ELR (cell line): Measurements from ENCODE around the gene C11orf24.
A peak's percentile ranks its signal among the peaks of the same experiment; 100 is the strongest.
"Not testable (repeated sequence)": the region's sequence is repeated elsewhere in the genome, so short reads cannot be mapped to it uniquely, and the experiment has no call there.

ENCODE experiments used
- DNase-seq: peaks from one replicate; pipeline ENCODE4 v3.0.0-alpha.2; 2015; ENCODE audit warnings: low read depth

Gene C11orf24

DNA sequence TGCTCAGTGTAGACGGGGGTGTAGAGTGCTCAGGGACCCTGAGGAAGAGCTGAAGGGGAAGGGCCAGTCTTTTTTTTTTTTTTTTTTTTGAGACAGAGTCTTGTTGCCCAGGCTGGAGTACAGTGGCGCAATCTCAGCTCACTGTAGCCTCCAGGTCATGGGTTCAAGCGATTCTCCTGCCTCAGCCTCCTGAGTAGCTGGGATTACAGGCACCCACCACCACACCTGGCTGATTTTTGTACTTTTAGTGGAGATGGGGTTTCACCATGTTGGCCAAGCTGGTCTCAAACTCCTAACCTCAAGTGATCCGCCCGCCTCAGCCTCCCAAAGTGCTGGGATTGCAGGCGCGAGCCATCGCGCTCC lies 27.7 kb upstream of the C11orf24 start:
- not testable (repeated sequence) for DNase-seq

DNA sequence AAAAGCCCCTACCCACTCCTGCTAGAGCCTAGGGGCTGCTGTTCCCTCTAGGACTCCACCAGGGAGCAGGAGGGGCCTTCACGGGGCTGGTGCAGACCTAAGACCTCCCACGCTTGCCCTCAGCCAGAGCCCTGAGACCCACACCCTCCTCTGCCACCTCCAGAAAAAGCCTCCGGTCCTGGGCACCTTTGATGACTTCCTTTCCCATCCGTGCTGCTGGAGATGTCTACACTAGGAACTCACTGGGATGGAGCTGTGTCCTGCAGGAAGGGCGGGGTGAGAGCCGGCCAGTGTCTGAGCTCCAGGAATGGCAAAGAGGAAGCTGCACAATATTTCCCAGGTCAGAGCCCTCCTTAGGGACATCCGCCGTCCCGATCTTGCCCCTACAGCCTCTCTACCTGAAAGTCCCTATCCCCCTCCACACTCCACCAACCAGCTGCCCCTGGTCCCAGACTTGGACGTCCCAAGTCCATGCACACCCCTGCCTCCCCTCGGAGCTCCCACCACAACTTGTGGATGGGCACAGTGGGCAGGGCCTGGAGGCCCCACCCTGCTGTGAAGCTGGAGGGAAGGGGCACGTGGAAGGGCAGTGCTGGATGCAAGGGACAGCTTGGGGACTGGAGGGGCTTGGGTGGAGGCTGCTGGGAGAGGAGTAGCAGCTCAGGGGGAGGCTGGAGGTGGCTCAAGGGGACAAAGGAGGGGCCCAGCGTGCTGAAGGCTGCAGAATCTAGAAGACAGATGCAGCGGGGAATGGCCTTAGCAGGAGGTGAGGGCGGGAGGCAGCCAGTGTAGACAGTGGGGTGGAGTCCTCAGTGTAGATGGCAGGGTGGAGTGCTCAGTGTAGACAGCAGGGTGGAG lies 27.1 kb upstream of the C11orf24 start:
- DNase-seq: no peak

DNA sequence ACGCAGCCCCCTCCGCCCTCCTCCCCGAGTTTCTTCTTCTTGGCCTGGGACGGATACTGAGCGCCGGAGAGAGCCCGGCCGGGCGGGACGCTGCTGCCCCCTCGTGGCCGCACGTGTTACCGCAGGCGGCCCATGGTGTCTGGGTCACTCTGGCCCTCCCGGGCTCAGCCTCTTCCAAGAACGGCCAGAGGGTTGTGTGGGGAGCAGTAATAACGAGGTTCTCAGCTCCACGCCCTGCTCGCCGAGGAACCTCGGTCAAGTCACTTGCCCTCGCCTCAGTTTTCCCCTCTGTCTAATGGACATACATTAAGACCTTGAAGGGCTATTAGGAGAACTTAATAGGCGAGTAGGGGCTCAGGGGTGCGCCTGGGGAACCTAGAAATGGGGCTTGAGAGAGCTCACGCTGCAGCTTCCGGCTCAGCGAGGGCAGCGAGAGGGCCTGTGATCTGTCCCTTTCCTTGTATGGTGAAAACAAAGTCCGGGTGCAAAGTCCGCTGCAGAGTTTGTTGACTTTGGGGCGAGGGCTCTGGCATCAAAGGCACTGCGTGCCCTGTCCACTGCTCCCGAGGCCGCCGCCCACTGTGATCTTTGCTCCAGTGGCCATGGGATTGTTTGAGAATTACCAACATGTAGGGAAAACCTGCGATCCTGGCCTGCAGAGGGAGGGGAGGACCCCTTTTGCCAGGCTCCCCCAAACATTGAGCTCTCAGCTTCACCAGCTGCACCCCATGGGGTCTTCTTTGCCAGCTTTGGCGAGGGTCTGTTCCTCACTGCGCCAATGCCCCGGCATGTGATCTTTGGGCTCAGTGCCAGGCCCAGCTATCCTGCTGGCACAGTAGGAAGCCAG lies 26.3 kb upstream of the C11orf24 start:
- peak; percentile 73 for DNase-seq

DNA sequence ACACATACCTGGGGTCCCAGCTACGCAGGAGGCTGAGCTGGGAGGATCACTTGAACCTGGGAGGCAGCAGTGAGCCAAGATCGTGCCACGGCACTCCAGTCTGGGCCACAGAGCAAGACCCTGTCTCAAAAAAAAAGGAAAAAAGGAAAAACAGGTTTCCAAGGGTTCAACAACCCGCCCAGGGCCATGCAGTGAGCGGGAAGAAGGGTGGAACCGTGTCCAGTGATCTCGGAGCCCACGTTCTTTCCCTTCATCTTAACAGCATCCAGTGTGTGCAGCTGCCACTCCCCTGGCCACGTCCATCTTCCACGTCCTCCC lies 25.7 kb upstream of the C11orf24 start:
- no peak for DNase-seq

DNA sequence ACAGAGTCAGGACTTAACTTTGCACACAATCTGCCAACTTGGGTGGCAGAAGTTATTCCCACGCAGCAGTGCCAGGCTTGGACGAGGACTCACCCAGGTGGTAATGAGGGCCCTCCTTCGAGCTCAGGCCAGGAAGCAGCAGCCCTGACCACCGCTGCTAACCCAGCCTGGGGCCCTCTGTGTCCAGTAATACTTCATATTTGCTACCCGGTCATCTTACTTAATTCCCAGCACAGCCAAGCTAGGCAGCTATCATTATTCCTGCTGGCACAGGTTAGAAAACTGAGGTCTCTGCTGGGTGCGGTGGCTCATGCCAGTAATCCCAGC lies 25.2 kb upstream of the C11orf24 start:
- no peak for DNase-seq

DNA sequence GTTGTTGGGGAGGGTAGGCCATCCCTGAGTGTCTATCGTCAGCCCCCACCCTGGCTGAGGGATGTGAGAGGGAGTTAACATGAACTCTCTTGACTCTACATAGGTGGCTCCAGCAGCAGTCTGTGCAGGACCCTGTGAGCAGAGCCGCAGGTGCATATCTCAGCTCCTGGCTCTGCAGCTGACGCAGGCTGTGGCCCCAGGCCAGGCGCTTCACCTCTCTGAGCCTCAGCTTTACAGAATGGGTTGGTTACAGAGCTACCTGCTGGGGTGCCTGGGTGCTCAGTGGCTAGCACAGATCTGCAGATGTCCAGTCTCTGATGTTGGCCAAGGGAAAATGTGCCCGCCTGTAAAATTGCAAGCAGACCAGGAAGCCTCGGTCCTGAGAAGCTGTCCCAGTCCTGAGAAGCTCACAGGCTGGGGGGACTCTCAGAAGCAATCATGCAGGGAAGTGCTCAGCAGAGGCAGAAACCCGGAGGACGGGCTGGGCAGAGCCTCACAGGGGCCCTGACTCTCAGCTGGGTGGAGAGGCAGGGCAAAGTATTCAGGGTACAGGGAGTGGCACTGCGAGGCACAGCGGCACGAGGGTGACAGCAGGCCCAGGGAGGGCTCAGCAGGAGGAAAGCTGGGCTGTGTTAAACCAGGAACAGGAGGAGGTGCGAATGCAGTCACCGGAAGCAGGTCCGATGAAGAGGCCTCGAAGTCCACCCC lies 24.7 kb upstream of the C11orf24 start:
- DNase-seq: no peak

DNA sequence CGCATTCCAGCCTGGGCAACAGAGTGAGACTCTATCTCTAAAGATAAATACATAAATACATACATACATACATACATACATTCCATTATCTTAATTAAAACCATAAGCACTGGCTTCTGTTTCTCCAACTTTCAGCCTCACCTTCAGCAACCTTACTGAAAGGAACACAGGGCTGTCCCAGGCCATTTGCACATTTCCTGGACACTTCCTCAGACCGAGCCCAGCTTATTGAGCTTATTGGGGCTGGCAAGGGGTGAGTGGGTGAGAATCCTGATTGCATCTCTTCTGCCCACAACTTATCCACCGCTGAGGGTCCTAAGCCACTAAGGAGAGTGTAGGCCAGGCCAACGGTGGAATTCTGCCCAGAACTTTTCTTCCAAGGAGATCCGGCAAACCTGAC lies 24.2 kb upstream of the C11orf24 start:
- DNase-seq: no peak

DNA sequence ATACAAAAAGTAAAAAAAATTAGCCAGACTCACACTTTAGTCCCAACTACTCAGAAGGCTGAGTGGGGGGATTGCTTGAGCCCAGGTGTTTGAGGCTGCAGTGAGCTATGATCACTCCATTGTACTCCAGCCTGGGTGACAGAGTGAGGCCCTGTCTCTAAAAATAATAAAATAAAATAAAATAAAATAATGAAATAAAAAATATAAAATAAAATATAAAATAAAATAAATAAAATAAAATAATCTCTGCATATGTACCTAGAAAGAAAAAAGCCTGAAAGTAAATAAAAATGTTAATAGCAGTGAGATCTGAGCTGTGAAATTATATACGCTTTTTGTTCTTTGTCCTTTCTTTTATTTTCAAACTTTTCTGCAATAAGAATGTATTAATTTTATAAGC lies 23.5 kb upstream of the C11orf24 start:
- DNase-seq: no peak

DNA sequence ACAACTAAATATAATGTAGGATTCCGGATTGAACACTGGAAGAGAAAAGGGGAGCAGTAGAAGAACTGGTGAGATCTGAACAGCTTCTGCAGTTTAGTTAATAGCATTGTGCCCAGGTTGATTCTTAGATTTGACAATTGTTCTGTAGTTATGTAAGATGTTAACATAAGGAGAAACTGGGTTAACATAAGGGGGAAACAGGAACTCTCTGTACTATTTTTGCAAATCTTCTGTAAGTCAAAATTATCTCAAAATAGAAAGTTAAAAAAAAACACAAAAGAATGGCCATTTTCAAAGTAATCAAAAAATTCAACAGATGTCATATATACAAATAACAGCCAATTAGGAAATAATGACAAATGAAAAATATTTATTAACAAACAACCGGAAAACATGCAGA lies 21.9 kb upstream of the C11orf24 start:
- no peak for DNase-seq

DNA sequence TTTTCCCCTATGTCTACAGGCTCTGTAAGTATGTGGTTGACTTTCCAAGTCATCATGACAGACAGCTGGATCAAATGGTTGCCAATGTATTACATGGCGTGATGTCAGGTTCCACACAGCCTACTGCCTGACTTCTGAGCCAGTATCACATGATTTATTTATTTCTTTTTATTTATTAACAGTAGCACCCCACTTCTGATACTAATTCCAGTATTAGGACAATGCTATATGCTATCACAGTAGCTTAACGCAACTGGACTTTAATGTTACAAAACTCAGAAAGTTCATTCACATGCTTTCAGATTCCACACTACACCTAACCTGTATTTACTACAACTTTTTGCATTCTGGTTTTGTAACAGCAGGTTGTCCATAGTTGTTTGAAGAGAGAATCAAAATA lies 17.7 kb upstream of the C11orf24 start:
- DNase-seq: no peak

DNA sequence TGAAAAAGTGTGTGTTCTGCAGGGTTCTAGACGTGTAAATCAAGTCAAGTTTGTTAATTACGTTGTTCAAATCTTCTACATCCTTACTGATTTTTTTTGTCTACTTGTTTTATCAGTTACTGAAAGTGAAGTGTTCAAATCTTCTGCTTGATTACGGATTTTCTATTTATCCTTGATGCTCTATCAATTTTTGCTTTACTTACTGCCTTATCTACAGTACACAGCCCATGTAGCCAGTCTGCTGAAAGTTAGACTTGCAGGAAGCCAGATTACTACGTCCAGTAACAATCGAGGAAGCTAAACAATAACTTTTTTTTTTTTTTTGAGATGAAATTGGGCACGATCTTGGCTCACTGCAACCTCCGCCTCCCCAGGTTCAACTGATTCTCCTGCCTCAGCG lies 15.6 kb upstream of the C11orf24 start:
- no peak for DNase-seq

DNA sequence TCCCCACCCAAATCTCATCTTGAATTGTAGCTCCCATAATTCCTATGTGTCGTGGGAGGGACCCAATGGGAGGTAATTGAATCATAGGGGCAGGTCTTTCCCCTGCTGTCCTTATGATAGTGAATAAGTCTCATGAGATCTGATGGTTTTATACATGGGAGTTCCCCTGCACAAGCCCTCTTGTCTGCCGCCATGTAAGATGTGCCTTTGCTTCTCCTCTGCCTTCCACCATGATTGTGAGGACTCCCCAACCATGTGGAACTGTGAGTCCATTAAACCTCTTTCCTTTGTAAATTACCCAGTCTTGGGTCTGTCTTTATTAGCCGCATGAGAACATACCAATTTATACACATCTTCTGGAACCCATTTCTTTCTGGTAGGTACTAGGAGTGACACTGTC lies 12.8 kb upstream of the C11orf24 start:
- DNase-seq: not testable (repeated sequence)

DNA sequence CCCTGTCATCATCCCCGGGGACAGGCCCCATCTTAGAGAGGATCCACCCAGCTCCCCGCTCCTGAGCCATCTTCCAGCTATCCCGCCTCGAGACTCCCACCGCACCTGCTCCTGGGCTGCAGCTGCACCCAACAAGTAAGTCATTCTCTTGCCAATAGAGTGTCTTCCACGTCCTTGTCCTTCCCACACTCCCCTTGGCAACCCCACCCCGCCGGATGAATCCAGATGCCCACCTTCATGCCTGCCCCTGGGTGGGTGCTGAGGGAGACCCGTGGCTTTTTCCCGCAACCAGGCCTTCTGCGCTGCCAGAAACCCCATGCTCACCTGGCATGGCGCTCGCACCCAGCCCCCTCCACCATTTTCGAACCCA lies 11.1 kb upstream of the C11orf24 start:
- no peak for DNase-seq

DNA sequence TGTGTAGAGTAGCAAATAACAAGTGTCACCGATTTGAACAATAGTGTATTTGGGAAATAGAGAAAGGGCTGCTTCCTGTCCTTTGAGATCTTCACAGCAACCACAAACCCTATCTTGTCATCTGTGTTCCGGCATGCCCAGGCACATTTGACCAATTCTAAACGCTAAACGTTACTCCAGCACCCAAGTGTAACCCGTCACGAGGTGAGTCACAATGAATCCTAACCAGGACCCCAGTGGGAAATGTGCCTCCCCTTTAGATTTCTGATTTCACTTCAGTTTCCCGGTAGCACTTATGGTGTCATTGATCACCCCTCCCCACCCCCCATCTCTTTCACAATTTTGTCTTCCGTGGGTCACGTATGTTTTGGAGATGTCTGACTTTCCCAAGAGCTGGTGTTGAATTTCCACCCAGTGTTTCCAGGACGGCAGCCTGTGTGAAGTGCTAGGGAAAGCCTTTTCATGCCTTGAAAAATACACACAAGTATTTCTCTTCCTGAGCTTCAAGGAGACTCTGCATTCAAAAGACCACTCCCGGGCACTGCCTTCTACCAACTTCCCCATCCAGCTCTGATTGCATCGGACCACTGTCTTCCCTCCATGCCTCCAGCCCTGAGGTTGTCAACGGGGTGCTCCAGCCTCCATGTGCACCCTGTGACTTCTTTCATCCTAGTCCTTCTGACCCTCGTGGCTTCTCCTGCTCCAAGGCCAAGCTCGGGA lies 10.5 kb upstream of the C11orf24 start:
- no peak for DNase-seq

DNA sequence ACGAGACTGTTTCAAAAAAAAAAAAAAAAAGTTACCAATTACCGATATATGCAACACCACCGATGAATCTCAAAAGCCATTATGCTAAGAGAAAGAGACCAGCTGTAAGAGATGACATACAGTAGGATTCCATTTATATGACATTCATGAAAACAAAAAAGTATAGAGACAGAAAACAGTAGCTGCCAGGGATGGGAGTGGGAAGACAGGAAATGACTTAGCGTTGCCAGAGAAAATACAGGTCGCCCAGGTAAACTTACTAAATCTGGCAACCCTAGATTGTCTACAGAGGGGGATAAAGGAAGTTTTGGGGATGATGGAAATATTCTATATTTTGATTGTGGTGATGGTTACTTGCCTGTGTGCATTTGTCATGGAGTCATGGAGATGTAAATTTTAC lies 7.9 kb upstream of the C11orf24 start:
- DNase-seq: no peak

DNA sequence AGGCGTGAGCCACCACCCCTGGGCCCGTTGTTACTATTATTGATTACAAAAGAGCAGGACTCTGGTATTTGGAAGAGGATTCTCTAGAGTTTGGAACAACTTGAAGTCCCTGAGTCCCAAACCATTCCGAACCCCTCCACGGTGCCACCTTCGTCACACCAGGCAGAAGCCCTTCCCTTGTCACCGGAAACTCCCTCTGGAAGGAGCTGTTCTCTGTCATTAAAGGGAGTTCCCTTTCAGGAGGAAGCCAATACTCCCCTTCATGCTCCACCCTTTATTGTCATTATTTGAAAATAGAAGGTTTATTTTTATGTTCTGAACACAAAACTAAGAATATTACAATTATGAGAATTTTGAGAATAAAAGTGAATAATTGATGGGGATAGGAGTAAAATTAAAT lies 5.1 kb upstream of the C11orf24 start:
- DNase-seq: no peak

DNA sequence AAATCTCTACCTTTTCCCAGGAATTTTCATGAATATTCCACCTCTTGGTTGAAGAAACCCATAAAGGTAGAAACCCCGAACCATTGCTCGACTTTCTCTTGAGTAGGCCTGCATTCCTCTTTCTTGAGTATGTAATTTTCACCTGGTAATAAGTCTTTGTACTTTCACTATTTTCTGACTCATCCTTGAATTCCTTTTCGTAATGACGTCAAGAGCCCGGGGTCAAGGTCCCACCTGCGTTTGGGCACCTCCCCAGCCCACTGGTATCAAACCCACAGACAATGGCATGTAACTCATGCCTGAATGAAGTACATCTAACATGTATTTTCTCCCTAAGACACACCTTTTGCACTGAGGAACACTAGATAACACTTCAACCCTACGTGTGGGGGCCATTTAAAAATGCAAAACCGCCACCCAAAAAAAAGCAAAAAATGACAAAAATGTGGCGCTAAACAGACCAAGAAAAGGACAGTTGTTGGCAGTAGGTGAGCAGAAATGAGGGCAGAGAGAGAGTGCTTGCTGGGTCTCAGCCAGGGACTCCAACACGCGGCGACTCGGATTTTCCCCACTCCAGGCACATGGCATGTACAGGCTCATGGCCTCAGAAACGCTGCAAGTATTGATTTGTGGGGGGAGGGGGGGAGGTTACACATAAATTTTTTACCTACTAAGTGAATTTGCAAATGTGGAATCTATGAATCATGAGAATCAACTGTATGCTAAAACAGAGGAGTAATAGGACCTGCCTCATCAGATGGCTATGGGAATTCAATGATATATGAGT lies 4.1 kb upstream of the C11orf24 start:
- DNase-seq: no peak

DNA sequence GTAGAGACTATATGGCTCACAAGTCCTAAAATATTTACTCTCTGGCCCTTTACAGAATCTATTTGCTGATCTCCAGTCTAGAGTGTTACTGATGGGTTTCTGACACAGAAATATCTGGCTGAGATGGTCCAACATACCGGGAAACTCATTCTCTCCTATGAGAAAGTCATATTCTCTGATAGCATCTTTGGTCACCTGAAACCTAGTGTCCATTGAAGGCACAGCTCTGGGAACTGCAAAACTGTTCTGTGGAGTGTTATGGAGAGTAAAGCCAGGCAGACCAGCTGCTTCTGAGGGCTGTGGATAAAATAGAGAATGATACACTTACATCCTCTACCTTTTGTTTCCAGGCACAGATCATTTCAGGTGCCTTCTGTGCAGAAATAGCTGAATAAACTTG lies 2.5 kb upstream of the C11orf24 start:
- no peak for DNase-seq

DNA sequence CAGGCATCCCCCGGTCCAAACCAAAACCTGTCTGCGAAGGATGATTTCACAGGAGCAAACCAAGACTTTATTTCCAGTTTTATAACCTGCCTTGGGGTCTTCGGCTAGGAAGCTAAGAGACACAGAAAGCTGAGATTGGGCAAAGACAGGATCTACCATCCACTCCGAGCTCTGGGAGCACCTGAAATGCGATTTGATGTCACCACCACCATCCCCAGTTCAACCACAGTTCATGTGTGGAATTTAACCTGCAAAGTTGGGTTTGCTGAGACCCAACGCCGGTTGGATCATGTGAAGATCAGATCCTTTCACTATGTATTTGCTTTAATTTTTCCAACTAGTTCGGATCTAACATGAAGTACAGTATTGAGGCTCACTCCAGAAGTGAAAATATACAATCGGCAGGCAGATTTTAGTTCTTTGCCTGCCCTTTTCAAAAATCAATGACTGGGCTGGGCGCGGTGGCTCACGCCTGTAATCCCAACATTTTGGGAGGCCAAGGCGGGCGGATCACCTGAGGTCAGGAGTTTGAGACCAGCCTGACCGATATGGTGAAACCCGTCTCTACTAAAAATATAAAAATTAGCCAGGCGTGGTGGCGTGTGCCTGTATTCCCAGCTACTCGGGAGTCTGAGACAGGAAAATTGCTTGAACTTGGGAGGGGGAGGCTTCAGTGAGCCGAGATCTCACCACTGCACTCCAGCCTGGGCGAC lies 1.4 kb upstream of the C11orf24 start:
- no peak for DNase-seq

DNA sequence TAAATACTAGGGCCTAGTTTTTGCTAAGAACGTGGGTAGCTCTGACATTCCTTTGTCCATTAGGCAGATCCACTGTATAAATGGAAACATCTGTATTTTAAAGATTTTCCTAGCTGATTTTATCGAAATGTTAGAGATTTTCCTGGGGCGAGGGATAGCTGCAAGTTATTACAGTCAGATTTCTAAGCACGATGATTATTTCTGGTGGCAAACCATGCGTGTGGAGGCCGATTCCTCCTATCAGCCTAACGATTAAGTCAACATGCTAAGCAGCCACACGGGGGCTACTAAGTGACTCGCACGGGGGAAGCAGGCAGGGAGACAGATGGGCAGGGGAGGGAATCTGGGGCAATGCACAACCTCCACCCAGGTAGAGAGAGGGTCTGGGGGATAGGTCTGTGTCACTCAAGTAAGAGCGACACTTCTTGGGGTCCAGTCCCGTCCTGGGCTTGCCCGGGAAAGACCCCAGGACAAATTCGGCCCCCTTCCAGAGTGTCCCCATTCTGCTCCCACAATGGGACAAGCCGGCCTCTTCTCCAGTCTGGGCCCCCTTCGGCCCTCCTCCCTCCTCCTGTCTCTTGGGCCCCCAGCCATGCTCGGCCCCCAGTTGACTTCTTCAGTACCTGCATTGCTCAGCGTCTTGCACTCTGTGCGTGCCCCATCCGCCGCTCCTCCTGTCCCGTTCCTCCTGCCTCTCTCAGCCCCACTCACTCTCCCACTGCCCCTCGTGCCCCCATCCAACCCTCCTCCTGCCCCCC lies 571 bp downstream of the C11orf24 start:
- peak; percentile 91 for DNase-seq
